ENCODE measurements around the gene PRKG1.
"Not testable (repeated sequence)": the region's sequence is repeated elsewhere in the genome, so short reads cannot be mapped to it uniquely, and the experiment has no call there.

Gene PRKG1

DNA sequence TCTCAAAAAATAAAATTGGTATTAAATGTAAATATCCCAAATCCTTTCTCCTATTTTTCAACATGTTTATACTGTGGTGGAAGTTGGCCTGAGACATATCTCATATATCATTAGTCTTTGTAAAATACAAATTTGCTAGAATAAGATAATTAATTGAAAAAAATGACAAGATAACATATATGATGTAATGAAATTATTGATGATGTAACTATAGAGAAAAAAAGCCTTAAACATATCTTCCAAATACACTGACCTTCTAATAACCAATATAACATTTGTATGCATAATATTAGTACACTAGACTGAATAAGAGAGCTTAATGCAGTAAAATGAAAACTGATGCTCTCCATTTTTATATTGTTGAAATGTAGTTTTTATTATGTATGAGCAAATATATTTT lies 104.3 kb downstream of the PRKG1 start:
- no peak for DNase-seq

DNA sequence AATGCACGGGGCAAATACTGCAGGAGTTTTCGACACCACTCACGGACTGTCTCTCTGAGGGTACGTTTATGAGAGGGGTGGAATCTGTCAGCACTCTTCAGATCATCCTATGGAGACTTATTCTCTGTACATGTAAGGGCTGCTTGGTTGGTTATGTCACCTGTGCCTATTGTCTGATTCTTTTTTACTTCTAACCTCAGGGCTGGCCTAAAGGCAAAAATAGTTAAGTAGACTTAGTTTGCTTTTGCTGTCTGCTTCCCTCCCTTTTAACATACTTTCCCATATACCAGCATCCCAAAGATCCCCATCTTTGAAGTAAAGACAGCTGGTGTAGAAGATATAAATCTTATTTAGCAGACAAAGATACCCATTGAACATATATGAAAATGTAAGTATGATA lies 105.9 kb downstream of the PRKG1 start:
- no peak for DNase-seq

DNA sequence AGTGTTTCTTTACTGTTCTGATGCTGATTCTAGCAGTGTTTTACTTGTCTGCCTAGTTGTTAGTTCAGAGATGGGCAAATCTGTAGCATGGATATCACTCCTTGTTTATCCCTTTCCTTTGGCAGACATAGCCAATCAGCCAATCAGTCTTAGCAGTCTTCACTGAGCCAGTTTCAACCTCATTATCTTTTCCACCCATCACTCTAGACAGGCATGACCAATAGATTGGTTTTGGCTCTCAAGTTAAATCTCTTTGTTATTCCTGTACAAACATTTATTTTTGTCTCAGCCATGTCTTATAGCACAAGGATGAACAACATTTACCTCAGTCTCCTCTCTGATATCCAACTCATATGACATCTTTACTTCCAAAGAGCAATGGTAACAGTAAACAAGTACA lies 109.5 kb downstream of the PRKG1 start:
- no peak for DNase-seq

- no peak for DNase-seq
These were observed 112.1 kb downstream of the PRKG1 start for GRCh38 chr10:51186361-51186760.

GRCh38 chr10:51188008-51188407 lies 113.7 kb downstream of the PRKG1 start:
- DNase-seq, result no peak

DNA sequence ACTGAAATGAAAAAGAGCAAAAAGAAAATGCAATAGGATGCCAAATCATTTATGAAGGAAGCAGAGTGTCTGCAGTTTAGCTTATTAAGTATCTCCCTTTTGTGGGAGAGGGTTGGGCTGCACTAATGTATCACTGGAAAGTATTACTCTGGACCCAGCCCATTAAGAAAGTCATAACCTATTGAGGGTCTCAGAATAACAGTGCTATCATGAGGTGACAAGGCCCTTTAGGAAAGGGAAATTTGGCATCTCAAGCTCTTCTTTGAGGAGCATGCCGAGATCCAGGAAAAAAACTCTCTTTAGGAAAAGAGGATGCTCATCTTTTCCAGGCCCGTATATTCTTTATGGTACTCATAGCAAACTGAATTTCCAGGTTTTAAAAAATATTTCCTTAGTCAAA lies 114.6 kb downstream of the PRKG1 start:
- DNase-seq, result no peak

- DNase-seq, result no peak
These were observed 122.4 kb downstream of the PRKG1 start for GRCh38 chr10:51196508-51197175.

- no peak for DNase-seq
These were observed 123.9 kb downstream of the PRKG1 start for GRCh38 chr10:51198170-51198569.

DNA sequence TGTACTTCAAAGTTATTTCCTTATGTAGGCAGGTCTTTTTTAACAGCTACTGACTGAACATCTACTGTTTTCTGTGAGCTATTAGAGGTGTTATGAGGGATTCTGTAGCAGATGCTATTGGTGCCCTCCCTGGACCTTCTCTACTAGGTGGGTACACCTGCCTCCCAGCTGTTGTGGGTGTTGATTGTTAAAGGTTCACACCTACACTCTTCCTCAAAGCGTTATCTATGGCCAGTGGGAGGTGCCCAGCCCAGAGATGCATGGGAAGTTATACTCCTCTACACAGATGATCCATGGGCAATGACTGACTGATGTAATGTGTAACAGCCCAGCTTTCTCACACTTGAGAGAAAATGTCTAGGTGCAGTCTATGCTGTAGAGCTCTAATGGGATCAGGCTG lies 127.7 kb downstream of the PRKG1 start:
- DNase-seq, result no peak

DNA sequence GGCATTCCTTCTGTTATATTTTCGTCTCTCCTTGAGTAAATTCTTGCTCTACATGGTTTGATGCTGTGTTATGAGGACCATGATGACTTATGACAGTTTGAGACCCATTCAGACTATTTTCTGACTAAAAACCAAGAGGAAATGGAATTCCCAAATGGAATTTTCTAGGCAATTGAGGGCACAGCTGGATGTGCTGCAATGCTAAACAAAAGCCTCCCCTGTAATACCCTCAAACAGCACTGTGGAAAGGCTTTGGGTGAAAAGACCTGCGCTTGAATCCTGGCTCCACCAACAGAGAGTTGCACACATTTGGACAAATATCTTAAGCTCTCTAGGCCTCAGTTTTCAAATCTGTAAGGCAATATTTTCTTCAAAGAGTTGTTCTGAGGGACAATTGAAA lies 129.1 kb downstream of the PRKG1 start:
- no peak for DNase-seq

- DNase-seq, result no peak
These were observed 129.8 kb downstream of the PRKG1 start for GRCh38 chr10:51204066-51204465.

GRCh38 chr10:51204701-51205100 lies 130.4 kb downstream of the PRKG1 start:
- DNase-seq, result no peak

GRCh38 chr10:51206500-51206899 lies 132.2 kb downstream of the PRKG1 start:
- no peak for DNase-seq

DNA sequence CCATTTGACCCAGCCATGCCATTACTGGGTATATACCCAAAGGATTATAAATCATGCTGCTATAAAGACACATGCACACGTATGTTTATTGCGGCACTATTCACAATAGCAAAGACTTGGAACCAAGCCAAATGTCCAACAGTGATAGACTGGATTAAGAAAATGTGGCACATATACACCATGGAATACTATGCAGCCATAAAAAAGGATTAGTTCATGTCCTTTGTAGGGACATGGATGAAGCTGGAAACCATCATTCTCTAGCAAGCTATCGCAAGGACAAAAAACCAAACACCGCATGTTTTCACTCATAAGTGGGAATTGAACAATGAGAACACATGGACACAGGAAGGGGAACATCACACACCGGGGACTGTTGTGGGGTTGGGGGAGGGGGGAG lies 138.7 kb downstream of the PRKG1 start:
- DNase-seq, result not testable (repeated sequence)

DNA sequence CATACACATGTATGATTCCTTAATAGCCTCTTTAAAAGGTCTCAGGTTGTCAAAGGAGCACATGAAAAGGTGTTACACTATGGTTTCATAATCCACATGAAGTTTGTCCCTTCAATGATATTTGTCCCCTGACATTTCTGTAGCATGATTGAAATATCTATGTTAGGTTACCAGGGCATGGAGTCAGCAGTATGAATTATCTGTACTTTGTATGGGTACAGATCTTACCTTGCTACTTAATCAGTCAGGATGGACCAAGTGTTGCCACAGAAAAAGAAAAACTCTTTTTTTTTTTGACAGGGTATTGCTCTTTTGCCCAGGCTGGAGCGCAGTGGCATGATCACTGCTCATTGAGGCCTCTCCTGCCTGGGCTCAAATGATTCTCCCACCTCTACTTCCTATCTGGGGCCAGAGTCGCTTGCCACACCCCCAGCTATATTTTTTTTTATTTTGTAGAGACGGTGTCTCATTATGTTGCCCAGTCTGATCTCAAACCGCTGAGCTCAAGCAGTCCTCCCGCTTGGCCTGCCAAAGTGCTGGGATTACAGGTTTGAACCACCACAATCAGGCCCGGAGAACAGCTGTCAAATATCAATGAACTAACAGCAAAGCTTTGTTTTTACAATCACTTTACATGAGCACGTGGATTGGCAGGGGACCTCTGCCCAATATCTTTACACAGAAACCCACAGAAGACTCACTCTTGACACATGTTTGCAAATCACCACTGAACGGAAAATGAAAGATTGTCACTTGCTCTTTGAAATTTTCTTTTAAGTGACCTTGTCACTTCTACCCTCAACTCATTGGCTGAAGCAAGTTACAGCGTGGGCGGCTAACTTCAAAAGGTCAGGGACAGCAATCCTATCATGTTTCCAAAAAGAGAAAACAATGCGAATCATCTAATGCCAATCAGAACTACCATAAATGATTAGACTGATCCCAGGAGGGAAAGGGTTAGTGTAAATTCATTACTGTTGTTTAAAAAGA lies 140.2 kb downstream of the PRKG1 start:
- no peak for DNase-seq

- no peak for DNase-seq
These were observed 141.9 kb downstream of the PRKG1 start for GRCh38 chr10:51215951-51216834.

GRCh38 chr10:51217505-51217904 lies 143.2 kb downstream of the PRKG1 start:
- no peak for DNase-seq

- DNase-seq, result no peak
These were observed 150.4 kb downstream of the PRKG1 start for GRCh38 chr10:51224671-51225161.

DNA sequence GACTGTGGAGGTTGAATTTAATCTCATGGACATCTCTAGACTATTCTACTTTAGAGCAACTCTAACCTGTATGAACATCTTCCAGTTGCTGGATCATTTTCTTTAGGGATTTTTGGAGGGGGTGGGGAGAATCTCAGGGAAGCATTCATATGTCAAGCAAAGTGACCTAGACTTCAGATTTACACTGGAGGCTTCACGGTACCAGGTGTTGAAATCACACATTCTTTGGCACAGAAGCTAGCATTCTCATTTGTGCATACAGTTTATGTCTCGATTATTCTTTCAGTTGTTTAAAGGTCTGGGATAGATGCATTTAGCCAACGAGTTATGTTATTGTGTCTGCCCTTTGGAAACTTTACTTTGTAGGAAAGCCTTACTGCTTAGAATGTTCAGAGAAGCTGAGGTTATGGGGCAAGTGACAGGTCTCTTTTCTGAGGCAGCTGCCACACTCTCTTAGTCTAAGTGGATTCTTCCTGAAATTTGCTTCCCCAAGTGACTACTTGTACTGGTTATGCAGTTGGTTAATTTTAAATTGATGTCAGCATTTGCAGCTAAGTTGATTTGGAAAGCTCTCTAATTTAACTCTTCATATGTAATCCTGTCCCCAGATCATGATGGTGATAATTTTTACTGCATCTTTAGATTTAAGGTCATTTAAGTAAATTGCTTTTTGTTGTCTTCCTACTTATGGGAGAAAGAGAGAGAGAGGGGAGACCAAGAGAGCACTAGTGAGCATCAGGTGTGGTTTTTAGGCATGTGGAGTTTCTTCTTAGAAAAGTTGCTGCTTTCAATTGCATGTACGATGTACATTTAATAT lies 153.8 kb downstream of the PRKG1 start:
- no peak for DNase-seq

GRCh38 chr10:51228714-51229100 lies 154.4 kb downstream of the PRKG1 start:
- no peak for DNase-seq

- no peak for DNase-seq
These were observed 156.7 kb downstream of the PRKG1 start for GRCh38 chr10:51230887-51231585.
